B cell (primary cell): Measurements from ENCODE around the gene GORASP2. TPM values are rescaled to one million over a fixed set of nuclear protein-coding genes. Genes with fewer than 3 reads are reported as not detected.
A peak's percentile ranks its signal among the peaks of the same experiment; 100 is the strongest.

Experiments used
- ATAC-seq: fragments of 200-7000 bp; cut with Tn5 transposase; one replicate; pipeline ENCODE4 v1.10.0; 2021; ENCODE audit warnings: low read depth, mild to moderate bottlenecking, moderate number of reproducible peaks, moderate library complexity
- CTCF ChIA-PET: fragments of 350-600 bp; sonication (Branson Sonifier 250); formaldehyde crosslinking; loops from one replicate; lab custom pipeline; 2021; ENCODE audit warnings: antibody characterized with exemption, inconsistent platforms; lab: Charles Lee
- POLR2A ChIA-PET: fragments of 350-600 bp; sonication (Branson Sonifier 250); formaldehyde crosslinking; loops from one replicate; lab custom pipeline; 2021; ENCODE audit warnings: antibody characterized with exemption; lab: Charles Lee
- DNase-seq: peaks from one replicate; pipeline ENCODE4 v3.0.0; 2013
- H2AFZ ChIP-seq: 2 replicates; pipeline ENCODE4 v1.6.1; 2012; ENCODE audit warnings: mild to moderate bottlenecking, low read depth, low read length; ENCODE audit not compliant: insufficient read depth, poor library complexity, severe bottlenecking
- H3K27ac ChIP-seq, 2 donors: 1 replicate in 1 of 2; 2 replicates in 1 of 2; pipeline ENCODE4 v1.5.1; 2012 to 2013; ENCODE audit warnings: low read length in 2 of 2, mild to moderate bottlenecking in 2 of 2, moderate library complexity in 1 of 2
- H3K27me3 ChIP-seq, 4 experiments: fragments of 200-600 bp in 1 of 4; sonication (generic) in 1 of 4; replicated peaks in 1 of 4; 1 replicate in 2 of 4; 2 replicates in 2 of 4; pipeline versions ENCODE4 v1.6.1 to v1.7.0; 2013 to 2016; ENCODE audit warnings: low read length in 3 of 4, mild to moderate bottlenecking in 2 of 4, mixed read lengths in 1 of 4, moderate library complexity in 1 of 4; ENCODE audit not compliant: insufficient read depth in 4 of 4, control insufficient read depth in 3 of 4; ENCODE audit errors: control extremely low read depth in 1 of 4
- H3K36me3 ChIP-seq, 2 experiments: replicated peaks in 1 of 2; 1 replicate in 1 of 2; 2 replicates in 1 of 2; pipeline versions ENCODE4 v1.6.1 to v1.7.1; 2013; ENCODE audit warnings: low read length in 1 of 2; ENCODE audit not compliant: insufficient read depth in 2 of 2, control insufficient read depth in 1 of 2; ENCODE audit errors: control extremely low read depth in 1 of 2, extremely low read depth in 1 of 2
- H3K4me1 ChIP-seq, 2 donors: fragments of 200-600 bp in 1 of 2; sonication (generic) in 1 of 2; 1 replicate in 1 of 2; 2 replicates in 1 of 2; pipeline versions ENCODE4 v1.5.1 to v1.6.1; 2013 to 2017; ENCODE audit warnings: low read length in 2 of 2; ENCODE audit not compliant: control insufficient read depth in 2 of 2, insufficient read depth in 2 of 2
- H3K4me2 ChIP-seq: replicated peaks from 2 replicates; pipeline ENCODE3; 2012; ENCODE audit warnings: mild to moderate bottlenecking, low read depth, low read length; ENCODE audit not compliant: poor library complexity, severe bottlenecking
- H3K4me3 ChIP-seq, 5 experiments: fragments of 200-600 bp in 1 of 5; sonication (generic) in 1 of 5; 1 replicate in 3 of 5; 2 replicates in 2 of 5; pipeline versions ENCODE4 v1.5.1 to v1.7.0; 2011 to 2016; ENCODE audit warnings: low read length in 4 of 5, mild to moderate bottlenecking in 4 of 5, low read depth in 2 of 5, control low read depth in 1 of 5, moderate library complexity in 1 of 5; ENCODE audit not compliant: insufficient read depth in 1 of 5; ENCODE audit errors: control extremely low read depth in 1 of 5, extremely low read depth in 1 of 5
- H3K79me2 ChIP-seq: fragments of 200-600 bp; sonication (generic); one replicate; pipeline ENCODE4 v1.6.0; 2016; ENCODE audit warnings: low read length; ENCODE audit not compliant: control insufficient read depth, insufficient read depth
- H3K9ac ChIP-seq: fragments of 200-600 bp; sonication (generic); 2 replicates; pipeline ENCODE4 v1.6.1; 2017; ENCODE audit warnings: mild to moderate bottlenecking, low read length, moderate library complexity
- H3K9me3 ChIP-seq, 3 donors: one replicate each; pipeline versions ENCODE4 v1.6.1 to v1.7.1; 2013; ENCODE audit warnings: low read length in 2 of 3; ENCODE audit not compliant: control insufficient read depth in 2 of 3, insufficient read depth in 1 of 3; ENCODE audit errors: control extremely low read depth in 1 of 3
- H4K20me1 ChIP-seq: 2 replicates; pipeline ENCODE4 v1.6.0; 2012; ENCODE audit warnings: mild to moderate bottlenecking, low read length; ENCODE audit not compliant: insufficient read depth, control insufficient read depth, poor library complexity, severe bottlenecking
- H3K27ac Mint-ChIP-seq: one replicate; pipeline ENCODE4 v1.8.0; 2021; ENCODE audit warnings: mixed read lengths
- H3K27me3 Mint-ChIP-seq: one replicate; pipeline ENCODE4 v1.8.0; 2021; ENCODE audit warnings: mixed read lengths
- H3K4me1 Mint-ChIP-seq: one replicate; pipeline ENCODE4 v1.8.0; 2021; ENCODE audit warnings: mixed read lengths
- H3K4me3 Mint-ChIP-seq: one replicate; pipeline ENCODE4 v1.8.0; 2021; ENCODE audit warnings: mixed read lengths
- H3K9me3 Mint-ChIP-seq: one replicate; pipeline ENCODE4 v1.8.0; 2022; ENCODE audit warnings: mixed read lengths; ENCODE audit not compliant: insufficient read depth
- CTCF ChIP-seq: fragments of 200-600 bp; IDR thresholded peaks from one replicate; pipeline ENCODE4 v1.8.0; 2022; ENCODE audit warnings: antibody characterized with exemption, mild to moderate bottlenecking
- EZH2 ChIP-seq: IDR thresholded peaks from 2 replicates; pipeline ENCODE4 v1.6.1; 2012; ENCODE audit warnings: borderline replicate concordance, low read depth, mild to moderate bottlenecking, moderate library complexity, low read length; ENCODE audit not compliant: insufficient read depth, poor library complexity, severe bottlenecking
- WGBS: methylation state at CpG from one replicate; pipeline ENCODE4 v1.1.5; 2013; ENCODE audit warnings: missing lambda C conversion rate; ENCODE audit not compliant: insufficient coverage; 5-methylcytosine and 5-hydroxymethylcytosine counted together
- intact Hi-C: fragments of 100-400 bp; cut with micrococcal nuclease; formaldehyde crosslinking; loops from one replicate; pipeline ENCODE4 v1.10.0; 2022
- polyA plus RNA-seq: library from polyadenylated mRNA; depleted of rRNA; stranded (reverse); fragments of >200 nt; gene quantifications from 2 replicates; pipeline ENCODE4 v1.2.3, GENCODE V29; 2012
- total RNA-seq, 2 donors: library from RNA; stranded (reverse); fragments of 120-200 nt in 1 of 2; gene quantifications; 1 replicate in 1 of 2; 2 replicates in 1 of 2; pipeline versions ENCODE4 v1.2.3 to v1.2.4, GENCODE V29; 2013 to 2022

Gene GORASP2
- total and polyA plus RNA-seq, 2 donors (not counting 1 experiment from before 2014, with no cell fraction given): 40.5 to 50.5 TPM

GRCh38 chr2:170974304-170974993 is 45.4 kb downstream of the GORASP2 start:
- peak overlapping the region; percentile 84 for H3K9ac ChIP-seq
- peak overlapping the region; percentile 98 for H3K4me2 ChIP-seq
- intact Hi-C loops: loop anchor here (5.0 to 10.0 kb wide), 3 partner anchors 350 to 1490 kb away; no protein-coding TSS in a partner anchor
- H3K9me3 ChIP-seq: no peaks in the 10 kb centered on the region
- peak overlapping the region; percentile 78 for H3K27ac Mint-ChIP-seq
- H3K4me3 Mint-ChIP-seq: peak overlapping the region; percentile 92
- POLR2A ChIA-PET: interaction anchor here (0.6 kb wide), 1 partner anchor 16 kb away, joined by 3 read pairs; no protein-coding TSS in a partner anchor
- no peak for TF ChIP-seq EZH2
- TF ChIP-seq CTCF: no peak
- peaks cover 12% of the 10 kb centered on the region for H3K4me1 Mint-ChIP-seq
- H2AFZ ChIP-seq: peak overlapping the region; percentile 96
- no peaks in the 10 kb centered on the region for H3K27me3 Mint-ChIP-seq
- no peaks in the 10 kb centered on the region for H3K27me3 ChIP-seq
- no peak for ATAC-seq
- CTCF ChIA-PET: interaction anchor here (0.7 to 2.4 kb wide), 4 partner anchors 184 to 732 kb away, joined by 3 to 14 read pairs (median 10); partner anchors contain the start of genes DCAF17 and METTL8
- no peak overlapping the region for H3K27ac ChIP-seq
- no peaks in the 10 kb centered on the region for H4K20me1 ChIP-seq
- H3K4me1 ChIP-seq: peaks cover 11 to 12% of the 10 kb centered on the region in 2 donors
- no peak for DNase-seq
- no peaks in the 10 kb centered on the region for H3K79me2 ChIP-seq
- no peaks in the 10 kb centered on the region for H3K9me3 Mint-ChIP-seq
- WGBS: 87% methylated on average over 6 of the region's 11 CpGs
- H3K4me3 ChIP-seq: peak overlapping the region in 4 of 5 experiments; percentile 71 to 86 (median 82)
- H3K36me3 ChIP-seq: no peaks in the 10 kb centered on the region
